Activated CD4-positive, alpha-beta T cell treated with anti-CD3 and anti-CD28 coated beads for 24 hours (primary cell): ENCODE data around the gene UGT2A2.
"Not testable (repeated sequence)": the region's sequence is repeated elsewhere in the genome, so short reads cannot be mapped to it uniquely, and the experiment has no call there.

Experiments
- DNase-seq, 2 donors: peaks; one replicate each; pipeline ENCODE4 v3.0.0-alpha.2; 2020; ENCODE audit warnings: low read depth in 2 of 2

UGT2A2 gene

DNA sequence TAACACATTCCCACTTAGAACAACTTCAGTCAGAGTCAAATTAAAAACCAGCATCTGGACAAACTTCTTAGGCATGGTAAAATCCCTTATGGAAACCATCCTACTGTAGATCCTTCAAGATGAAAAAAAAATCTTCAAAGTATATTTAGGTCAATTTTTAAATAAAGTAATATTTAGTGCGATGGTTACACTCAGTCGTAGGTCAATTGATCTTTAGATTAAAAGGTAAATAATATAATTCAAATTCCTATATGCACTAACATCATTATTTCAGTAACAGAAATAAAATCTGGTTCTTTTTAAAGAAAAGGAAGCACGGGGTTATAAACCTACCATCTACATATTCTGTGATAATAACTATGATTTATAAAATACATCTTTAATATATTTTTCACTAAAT, at the start of gene UGT2A2:
Gene UGT2A2 (minus strand): TSS at position 101 of the 400 bp plus-strand sequence. CDS start 2 bp downstream, at position 99.
- no peak for DNase-seq

DNA sequence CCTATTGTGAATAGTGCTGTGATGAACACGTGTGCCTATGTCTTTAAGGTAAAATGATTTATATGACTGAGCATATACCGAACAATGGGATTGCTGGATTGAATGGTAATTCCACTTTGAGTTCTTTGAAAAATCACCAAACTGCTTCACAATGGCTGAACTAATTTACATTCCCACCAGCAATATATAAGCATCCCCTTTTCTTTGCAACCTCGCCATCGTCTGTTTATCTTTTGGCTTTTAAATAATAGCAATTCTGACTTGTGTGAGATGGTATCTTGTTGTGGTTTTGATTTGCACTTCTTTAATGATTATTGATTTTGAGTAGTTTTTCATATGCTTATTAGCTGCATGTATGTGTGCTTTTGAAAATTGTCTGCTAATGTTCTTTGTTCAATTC, 45.4 kb upstream of the UGT2A2 start:
- no peak for DNase-seq

DNA sequence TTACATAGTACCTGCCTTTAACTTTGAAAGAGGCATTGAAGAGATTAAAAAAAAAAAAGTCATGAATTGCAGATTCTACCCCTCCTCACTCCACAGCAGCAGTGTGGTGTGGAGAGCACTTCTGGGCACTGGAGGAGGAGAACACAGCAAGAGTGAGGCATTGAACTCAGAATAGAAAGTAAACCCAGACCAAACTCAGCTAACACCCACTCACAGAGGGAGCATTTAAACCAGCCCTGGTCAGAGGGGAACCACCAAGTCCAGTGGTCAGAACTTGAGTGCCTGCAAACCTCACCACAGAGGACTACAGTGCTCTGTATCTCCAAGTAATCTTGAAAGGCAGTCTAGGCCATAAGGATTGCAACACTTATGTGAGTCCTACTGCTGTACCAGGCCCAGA, 29.2 kb upstream of the UGT2A2 start:
- no peak for DNase-seq

DNA sequence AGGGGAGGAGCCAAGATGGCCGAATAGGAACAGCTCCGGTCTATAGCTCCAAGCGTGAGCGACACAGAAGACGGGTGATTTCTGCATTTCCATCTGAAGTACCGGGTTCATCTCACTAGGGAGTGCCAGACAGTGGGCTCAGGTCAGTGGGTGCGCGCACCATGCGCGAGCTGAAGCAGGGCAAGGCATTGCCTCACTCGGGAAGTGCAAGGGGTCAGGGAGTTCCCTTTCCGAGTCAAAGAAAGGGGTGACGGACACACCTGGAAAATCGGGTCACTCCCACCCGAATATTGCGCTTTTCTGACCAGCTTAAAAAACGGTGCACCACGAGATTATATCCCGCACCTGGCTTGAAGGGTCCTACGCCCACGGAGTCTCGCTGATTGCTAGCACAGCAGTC, 24.6 kb upstream of the UGT2A2 start:
- not testable (repeated sequence) for DNase-seq

DNA sequence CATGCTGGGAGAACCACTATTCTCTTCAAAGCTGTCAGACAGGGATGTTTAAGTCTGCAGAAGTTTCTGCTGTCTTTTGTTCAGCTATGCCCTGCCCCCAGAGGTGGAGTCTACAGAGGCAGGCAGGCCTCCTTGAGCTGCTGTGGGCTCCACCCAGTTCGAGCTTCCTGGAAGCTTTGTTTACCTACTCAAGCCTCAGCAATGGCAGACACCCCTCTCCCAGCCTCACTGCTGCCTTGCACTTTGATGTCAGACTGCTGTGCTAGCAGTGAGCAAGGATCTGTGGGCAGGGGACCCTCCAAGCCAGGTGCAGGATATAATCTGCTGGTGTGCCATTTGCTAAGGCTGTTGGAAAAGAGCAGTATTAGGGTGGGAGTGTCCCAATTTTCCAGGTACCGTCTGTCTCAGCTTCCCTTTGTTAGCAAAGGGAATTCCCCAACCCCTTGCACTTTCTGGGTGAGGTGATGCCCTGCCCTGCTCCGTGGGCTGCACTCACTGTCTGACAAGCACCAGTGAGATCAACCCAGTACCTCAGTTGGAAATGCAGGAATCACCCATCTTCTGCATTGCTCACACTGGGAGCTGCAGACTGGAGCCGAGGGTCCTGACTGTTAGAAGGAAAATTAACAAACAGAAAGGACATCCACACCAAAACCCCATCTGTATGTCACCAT, 21.8 kb upstream of the UGT2A2 start:
- DNase-seq, result not testable (repeated sequence)

DNA sequence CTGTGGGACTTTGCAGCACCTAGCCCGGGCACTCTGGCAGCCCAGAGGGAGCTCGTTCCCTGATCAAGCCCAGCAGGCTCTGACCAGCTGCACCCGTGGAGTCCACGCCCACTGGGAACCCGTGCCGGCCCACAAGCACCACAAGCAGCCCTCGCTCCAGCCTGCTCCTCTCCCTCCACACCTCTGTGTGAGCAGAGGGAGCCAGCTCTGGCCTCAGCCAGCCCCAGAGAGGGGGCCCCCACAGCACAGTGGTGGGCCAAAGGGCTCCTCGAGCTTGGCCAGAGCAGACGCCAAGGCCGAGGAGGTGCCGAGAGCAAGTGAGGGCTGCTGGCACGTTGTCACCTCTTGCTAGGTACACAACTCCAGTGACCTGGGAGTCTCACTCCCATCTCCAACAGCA, 18.7 kb upstream of the UGT2A2 start:
- no peak for DNase-seq

DNA sequence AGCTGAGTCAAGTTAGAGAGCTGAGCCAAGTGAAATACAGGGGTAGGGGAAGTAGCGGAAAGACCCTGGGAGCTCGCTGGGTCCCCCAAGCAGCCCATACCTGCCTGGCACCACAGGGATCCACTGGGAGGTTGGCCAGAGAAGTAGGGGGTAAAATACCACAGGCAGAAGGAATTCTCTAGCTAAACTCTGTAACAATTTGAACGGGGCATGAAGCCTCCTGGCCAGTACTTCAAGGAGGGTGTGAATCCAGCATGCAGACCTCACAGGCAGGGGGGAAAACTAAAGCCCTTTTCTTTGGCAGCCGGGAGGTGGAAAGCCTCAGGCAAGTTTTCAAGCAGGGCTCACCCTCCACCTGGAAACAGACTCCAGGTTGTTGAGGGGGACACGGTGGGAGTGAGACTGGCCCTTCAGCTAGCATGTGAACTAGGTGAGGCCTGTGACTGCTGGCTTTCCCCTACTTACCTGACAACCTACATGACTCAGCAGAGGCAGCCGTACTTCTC, 17.3 kb upstream of the UGT2A2 start:
- no peak for DNase-seq

DNA sequence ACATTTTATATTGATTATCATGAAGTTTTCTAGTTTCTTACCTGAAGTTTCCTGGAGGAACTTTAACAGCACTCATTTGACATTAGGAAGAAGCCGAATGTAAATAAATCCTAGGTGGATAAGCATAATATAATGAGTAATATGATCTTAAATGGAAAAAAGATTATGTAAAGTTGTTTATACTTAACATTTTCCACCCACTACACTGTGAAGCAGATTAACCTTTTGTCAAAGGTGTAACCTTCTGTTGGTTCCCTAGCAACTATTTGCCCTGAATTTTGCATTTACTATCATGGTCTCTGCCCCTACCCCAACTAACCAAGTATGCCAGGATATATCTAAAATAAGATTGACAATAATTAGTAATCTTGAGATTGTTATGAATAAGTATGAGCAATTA, 13.7 kb upstream of the UGT2A2 start, which contains the start of gene UGT2A1:
Gene UGT2A1 (minus strand): TSS at position 101 of the 400 bp plus-strand sequence. CDS start 5,603 bp downstream, outside the sequence.
- no peak for DNase-seq

DNA sequence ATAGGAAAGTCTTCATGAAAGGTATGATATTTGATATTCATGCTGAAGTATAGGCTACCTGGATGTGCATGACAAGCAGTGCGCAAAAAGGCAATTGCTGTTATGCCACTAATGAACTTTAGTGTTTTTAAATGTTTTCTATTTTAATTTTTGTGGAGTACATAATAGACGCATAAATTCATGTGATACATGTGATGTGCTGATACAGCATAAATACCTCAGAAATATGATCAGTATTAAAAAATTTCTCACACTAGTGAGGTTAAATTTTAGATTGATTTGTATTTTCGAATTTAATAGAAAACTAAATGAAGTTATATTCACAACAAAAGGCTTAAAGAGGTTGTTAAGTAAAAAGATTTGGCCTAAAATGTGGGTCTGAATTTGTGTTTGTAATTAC, 11.4 kb upstream of the UGT2A2 start:
- no peak for DNase-seq

DNA sequence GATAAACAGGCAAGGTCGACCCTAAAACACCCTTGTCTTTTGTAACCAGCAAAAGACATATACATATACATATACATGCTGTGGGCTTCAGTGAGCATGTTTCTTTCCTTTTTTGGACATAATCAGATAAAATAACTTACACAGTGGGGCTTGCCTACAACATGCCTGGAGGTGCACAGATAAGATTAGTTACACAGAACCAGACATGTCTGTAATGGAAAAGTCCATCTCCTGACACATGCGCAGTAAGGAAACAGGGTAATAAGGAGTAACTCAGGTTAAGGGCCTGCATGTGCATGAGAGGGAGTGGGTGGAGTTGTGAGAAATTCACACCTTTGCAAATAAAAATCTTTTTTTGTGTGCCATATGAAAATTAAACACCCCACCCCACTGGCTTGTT, 10.2 kb upstream of the UGT2A2 start:
- no peak for DNase-seq

DNA sequence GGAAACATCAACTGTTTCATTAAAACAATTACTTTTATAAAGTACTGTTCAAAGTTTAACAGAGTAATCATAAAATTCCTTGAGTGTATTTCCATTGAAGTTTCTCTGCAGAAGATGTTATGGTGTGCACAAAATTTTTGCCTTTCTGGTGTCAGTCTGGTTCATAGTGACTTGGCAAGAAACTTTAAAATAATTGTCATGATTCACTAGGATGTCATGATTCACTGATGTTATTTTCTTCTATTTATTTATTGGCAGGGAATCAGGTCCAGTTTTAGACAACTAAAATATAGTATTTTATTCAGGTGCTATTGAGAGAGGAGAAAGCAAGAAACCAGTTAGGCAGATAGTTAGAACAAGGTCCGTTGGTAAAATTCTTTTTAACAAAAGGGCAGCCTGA, 9.8 kb upstream of the UGT2A2 start:
- no peak for DNase-seq

DNA sequence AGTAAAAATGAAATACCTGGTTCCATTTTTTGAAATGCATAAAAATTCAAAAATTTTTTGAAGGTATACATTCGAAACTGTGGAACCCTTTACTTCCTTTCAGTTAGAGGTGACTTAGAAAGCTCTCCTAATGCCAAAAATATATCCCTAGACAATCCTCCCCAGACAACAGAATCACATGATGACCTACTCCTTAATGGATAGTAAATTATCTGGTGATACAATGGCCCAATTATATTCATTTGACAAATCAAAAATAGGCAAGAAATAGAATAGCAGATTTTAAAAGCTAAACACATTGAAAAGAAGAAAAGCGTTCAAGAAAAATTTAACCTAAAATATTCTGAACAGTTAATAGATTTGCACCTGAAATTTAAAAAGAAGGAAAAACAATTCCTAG, 3.5 kb upstream of the UGT2A2 start:
- no peak for DNase-seq

DNA sequence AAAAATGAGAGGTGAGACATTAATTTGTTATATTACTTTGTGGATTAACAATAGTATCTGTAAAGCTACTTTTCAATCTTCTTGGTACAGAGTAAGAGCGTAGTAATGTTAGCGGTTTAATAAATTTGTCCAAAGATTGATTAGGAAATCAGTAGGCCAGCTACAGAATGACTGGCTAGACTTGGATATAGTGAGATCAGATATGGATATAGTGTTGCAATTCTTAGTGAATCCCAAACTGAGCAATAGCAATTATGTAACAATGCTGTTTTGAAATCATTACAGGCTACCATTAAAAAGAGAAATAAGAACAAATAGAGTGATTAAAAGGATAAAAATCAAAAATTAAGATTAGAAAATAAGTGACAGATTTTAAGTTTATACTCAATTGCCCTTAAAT, 847 bp upstream of the UGT2A2 start:
- DNase-seq, result no peak

DNA sequence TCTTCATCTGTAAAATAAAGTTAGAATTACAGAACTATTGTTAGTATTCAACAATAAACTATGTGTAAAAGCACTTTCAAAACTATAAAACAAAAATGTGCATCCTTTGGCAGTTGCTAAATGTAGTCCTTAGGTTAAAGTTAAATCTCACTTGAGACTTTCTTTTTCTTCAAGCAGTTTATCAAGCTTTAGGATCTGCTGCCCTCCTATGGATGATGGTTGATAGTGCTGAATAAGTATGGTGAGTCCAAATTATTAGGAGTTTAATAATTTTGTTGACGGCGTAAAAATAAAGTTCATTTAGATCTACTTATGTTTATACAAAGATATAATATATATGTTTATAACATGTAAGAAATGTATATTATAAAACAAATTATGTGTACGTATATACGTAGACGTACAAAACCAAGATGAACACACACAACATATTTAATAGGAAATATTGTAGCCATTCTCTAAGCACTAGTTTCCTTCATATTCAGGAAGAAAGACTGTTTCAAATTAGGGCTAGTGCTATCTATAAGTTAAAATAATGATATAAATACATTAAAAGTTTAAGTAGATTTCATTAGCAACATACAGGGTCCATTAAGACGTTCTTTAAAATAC, 22.3 kb downstream of the UGT2A2 start:
- no peak for DNase-seq

DNA sequence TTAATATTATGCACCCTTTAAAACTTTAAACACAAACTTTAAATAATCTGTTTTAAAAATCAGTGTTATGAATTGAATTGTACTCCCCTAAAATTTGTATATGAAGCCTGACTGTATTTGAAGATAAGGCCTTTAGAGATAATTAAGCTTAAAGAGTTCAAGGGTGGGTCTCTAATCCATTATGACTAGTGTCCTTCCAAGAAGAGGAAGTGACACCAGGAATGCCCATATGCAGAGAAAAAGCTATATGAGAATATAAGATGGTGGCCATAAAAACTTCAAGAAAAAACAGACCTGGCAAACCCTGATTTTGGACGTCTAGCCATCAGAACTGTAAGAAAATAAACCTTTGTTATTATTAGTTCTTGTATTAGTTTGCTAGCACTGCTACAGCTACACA, 29.0 kb downstream of the UGT2A2 start:
- no peak for DNase-seq

DNA sequence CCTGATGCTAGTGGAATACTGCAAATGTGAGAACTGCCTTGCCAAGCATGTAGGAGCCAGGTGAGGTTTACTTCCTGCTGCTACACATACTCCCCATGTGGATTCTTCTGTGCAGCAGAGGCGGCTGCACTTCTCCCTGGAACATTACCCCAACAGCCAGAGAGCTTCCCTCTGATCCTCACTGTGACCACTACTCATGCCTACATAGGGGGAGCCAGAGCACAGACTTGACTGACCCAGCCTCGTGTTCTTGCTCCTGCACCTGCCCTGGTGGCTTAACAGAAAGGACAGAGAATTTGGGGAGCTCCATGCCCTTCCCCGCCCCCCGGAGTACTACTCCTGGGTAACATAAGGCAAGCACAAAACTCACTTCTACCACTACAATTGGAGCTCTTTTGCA, 38.4 kb downstream of the UGT2A2 start:
- no peak for DNase-seq

DNA sequence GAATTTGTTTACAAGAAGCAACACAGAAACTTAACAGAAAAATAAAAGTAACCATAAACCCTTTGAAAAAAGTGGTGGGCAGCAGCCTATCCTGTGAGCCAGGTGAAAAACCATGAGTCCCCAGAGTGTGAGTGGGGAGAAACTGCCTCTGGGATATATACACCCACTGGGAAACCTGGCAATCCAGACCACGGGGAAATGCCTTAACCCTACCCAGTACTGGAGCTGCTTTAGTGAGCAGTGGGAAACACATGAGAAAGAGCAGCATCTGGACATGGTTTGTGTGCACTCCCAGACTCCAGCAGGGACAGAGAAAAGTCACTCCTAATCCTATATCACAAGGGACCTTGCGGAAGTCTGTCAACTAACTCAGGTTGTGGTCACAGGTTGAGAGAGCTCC, 39.4 kb downstream of the UGT2A2 start:
- DNase-seq, result no peak

DNA sequence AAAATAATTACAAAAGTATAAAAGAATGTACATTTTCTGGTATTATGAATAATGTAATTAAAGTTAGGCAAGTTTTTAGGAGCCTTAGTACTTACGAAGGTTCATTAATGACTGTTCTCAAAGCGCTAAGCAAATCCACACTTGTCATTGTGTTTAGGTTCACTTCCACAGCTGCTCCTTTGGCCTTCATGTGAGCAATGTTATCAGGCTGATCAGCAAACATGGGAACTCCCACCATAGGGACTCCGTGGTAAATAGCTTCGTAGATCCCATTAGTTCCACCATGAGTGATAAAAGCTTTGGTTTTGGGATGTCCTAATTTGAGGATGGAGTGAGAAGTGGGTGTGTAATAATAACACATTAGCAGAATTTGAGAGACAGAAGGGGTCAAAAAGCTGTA, 45.1 kb downstream of the UGT2A2 start:
- DNase-seq, result no peak

DNA sequence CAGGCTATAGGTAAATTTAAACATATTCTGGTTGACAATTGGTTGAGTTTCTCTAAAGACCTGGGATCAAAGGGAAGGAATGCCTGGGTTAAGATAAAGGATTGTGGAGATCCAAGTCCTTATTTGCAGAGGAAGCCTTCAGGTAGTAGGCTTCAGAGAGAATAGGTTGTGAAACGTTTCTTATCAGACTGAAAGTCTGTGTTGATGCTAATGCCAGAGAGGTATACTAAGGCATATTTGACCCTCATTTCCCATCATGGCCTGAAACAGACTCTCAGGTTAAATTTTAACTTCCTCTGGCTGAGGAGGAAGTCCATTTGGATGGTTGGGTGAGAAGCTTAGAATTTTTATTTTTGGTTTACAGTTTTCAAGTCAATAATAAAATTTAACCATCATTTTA, 48.1 kb downstream of the UGT2A2 start:
- no peak for DNase-seq

DNA sequence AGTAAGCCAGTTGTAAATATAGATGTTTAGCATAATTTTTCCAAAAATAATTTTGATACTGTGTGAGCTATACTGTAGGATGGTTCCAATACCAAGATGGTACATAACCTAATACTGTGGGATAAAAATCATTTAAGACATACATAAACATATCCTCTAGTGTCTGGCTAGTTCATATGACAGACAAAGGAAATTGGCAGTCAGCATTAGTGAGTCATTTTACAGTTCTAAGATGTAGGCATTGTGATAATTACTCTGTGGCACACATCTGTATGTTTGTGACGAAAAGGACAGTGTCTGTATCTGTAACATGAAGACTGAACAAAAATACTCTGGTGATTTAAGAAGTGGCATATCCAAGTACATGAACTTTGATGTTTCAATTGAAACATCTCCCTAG, 49.6 kb downstream of the UGT2A2 start:
- DNase-seq, result no peak

DNA sequence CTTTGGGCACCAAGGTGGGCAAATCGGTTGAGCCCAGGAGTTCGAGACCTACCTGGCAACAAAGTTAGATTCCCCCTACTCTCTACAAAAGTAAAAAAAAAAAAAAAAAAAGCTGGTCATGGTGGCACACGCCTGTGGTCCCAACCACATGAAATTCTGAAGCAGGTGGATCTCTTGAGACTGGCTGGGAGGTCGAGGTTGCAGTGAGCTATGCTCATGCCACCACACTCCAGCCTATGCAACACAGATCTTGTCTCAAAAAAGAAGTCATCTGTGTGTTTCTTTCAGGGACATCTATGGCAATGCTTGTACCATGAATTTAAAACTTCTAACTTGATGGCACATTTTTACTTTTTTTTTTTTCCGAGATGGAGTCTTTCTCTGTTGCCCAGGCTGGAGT, 55.3 kb downstream of the UGT2A2 start:
- DNase-seq, result no peak

DNA sequence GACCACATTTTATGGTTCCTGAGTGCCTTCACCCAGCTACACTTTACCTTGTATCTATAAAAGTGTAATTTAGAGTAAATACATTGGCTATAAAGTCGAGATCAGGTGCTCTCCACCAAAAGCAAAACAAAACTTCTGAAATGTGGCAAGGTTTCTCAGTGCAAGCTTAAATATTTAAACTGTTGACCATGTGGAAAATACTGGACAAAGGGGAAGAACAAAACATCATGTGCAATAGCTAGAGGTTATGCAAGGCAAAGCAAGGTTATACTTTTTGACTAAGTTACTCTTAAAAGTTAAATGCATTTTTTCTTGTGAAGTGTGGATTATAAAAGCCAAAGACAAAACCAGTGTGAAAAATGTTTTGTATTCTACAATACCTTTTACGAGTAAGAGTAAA, 55.9 kb downstream of the UGT2A2 start:
- no peak for DNase-seq

DNA sequence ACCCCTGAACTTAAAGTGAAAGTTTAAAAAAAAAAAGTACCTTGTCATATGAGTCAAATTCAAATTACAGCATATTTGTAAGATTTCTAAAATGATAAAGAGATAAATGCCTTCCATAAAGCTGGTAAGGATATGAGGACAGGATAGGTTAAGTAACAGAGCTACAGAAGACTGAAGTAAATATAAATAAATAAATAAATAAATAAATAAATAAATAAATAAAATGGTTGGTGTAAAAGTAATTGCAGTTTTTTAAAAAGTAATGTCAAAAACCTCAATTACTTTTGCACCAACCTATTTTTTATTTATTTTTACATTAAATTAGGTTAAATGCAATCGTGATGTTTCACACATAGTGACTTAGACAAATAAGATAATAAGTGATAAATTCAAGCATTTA, 62.2 kb downstream of the UGT2A2 start:
- DNase-seq, result no peak
